Endometrial microvascular endothelial cells (primary cell): Measurements from ENCODE around the gene PTX4. TPM values are rescaled to one million over a fixed set of nuclear protein-coding genes. Genes with fewer than 3 reads are reported as not detected.

Experiments
- in situ Hi-C: cut with HindIII; loops from 2 replicates; pipeline ENCODE4 v1.10.0; 2017; ENCODE audit warnings: low sequenced_read_pairs, low pct_unique_long_range_greater_than_20kb; ENCODE audit errors: inconsistent ontology term
- total RNA-seq: library from RNA; depleted of rRNA; stranded (reverse); fragments of >200 nt; gene quantifications from one replicate; pipeline ENCODE4 v1.2.3, GENCODE V29; 2015; ENCODE audit errors: inconsistent ontology term

PTX4 gene
- total RNA-seq, 1 donor from 2014 or later, result 2.3 TPM

GRCh38 chr16:1526608-1527555 is 38.1 kb upstream of the PTX4 start:
- in situ Hi-C loops, result no loop called here

DNA sequence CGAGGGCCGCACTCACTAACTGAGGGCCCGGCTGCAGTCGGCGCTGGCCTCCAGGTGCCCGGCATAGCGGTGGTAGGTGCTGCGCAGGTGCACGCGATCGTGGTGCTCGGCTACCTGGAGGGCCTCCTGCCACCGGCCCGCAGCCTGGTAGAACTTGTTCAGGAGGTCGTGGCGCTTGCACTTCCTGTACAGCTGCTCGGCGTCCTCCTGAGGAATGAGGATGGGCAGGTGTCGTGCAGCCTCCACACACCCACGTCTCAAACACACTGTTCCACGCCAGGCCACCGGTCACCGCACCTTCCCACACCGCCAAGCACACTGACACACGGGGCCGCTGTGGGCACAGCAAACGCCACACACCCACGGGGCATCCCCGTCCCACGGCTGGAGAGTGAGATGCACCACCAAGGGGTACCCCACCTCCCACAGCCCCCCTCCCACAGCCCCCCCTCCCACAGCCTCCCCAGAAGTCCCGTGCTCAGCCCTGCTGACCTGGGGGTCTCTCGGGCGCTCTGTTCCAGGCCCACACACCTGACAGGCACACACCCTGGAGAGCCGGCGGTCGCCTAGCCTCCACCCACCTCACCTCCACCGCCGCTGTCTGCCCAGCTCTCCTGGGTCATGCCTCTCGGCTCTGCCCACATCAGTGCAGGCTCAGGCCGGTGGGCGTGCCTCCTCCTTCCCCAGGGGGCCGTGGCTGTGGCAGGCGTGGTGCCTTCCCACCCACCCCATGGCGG is 37.3 kb upstream of the PTX4 start:
- in situ Hi-C loops, result no loop called here

GRCh38 chr16:1524366-1524765 is 35.6 kb upstream of the PTX4 start:
- in situ Hi-C loops, result no loop called here

- in situ Hi-C loops, result no loop called here
Observed at GRCh38 chr16:1523581-1524245, 35.0 kb upstream of the PTX4 start.

- in situ Hi-C loops, result no loop called here
Observed at GRCh38 chr16:1520461-1520860, 31.7 kb upstream of the PTX4 start.

- in situ Hi-C loops, result no loop called here
Observed at GRCh38 chr16:1519831-1520230, 31.1 kb upstream of the PTX4 start.

DNA sequence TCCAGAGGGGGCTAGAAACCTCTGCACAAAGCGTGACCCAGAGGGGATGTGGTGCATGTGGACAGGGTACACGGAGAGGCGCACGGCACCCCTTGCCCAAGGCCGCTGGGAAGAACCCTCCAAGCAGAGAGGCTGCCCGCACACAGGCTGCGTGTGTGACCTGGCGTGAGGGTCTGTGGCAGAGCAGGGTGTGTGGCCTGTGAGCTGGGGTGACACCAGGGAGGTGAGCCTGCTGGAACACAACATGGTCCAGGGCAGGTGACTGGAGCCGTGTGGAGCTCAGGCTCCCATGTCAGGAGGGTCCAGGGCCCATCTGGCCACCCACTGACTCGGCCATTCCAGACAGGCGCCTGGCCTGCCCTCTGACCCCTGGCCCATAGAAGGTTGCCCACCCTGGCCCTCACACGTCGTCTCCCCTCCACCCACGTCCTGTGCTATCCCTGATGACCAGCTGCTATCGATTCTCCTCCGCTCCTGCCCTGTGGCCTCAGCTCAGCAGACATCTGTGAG is 29.9 kb upstream of the PTX4 start:
- in situ Hi-C loops, result no loop called here

DNA sequence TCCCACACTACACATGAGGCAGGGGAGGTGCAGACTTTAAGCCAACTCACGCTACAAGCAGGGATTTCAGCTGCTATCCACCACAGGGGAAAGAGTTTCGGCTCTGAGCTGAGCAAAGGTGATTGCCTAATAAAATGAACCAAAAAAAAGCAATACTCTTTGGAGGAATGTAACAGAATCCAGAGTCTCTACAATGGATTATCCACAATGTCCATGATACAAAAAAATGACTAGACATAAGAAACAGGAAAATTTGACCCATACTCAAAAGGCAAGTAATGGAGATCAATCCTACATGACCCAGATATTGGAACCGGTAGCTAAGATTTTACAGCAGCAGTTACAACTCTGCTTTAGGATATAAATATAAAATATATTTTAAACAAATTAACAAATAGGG is 25.8 kb upstream of the PTX4 start:
- in situ Hi-C loops, result no loop called here

DNA sequence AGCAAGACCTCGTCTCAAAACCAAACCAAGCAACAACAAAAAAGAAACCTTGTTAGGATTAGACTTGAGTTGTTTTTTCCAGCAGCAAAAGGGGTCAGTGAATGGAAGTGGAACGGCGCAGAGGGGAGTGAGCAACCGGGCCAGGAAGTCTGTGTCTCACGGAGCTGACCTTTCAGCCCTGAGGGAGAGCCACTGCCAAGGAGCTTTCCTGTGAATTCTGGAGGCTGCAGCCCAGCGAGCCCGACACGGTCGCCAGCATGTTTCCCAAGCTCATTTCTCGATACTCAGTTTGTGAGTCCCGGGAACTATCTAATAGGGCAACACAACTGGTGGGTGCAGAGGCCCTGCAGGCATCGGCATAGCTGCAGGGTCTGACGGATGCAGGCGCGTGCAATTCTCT is 24.0 kb upstream of the PTX4 start:
- in situ Hi-C loops, result no loop called here

GRCh38 chr16:1511662-1512569 is 23.2 kb upstream of the PTX4 start:
- in situ Hi-C loops, result no loop called here

DNA sequence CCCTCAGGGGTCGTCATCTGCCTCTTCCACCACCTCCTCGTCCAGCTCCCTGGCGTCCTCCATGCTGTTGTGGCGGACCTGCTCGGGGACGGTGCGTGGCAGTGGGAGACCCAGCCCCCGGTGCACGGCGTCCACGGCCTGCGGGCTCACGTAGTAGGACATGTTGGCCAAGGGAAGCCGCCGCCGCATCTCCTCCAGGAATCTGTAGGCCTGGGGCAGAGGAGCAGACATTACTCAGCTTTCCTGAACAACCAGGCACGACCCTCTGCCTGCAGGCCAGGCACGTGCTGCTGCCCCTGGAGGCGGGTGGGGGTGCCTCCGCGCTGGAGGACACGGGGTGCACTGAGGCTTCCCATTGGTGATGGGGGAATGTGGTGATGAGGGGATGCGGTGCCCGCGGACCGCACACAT is 22.2 kb upstream of the PTX4 start:
- in situ Hi-C loops, result no loop called here

GRCh38 chr16:1510272-1510671 is 21.5 kb upstream of the PTX4 start:
- in situ Hi-C loops, result no loop called here

DNA sequence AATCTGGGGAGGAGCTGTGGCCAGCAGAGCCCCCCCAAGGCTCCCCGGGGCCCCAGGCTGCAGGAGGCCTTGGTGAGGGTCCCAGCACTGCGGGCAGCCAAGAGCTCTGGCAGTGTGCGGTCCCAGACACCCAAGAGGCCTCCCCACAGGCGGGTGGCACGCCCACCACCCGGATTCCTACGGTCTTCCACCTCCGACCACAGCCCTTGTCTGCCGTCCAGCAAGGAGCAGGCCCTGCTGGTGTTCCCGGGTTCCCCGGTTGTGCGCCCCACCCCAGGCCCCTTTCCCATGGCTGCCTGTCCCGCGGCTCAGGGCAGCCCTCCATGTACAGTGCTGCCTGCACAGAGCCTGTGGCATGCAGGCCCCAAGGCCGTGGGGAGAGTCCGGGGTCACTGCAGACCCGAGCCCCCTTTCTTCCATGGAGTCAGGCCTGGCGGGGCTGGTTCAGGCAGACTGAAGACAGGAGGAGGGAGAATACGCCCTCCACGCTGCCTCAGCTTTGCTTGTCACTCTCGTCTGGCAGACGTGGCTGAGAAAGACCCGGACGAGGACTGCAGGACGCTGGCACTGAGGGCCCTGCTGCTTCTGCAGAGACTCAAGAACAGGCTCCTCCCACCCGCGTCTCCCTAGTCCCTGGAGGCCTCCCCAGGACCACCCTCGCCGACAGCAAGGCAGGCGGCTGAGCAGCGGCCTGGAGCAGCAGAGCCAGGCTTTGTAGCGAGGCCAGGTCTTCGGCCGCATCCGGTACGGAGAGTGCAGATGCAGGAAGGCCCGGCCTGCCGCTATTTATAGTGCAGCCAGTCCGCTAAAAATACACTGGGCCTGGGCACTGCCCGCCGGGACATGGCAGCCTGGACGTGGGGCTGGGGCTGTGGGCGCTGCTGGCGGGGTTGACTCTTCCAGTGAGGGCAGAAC is 20.8 kb upstream of the PTX4 start:
- in situ Hi-C loops, result no loop called here

- in situ Hi-C loops, result no loop called here
Observed at GRCh38 chr16:1508494-1509187, 19.9 kb upstream of the PTX4 start.

DNA sequence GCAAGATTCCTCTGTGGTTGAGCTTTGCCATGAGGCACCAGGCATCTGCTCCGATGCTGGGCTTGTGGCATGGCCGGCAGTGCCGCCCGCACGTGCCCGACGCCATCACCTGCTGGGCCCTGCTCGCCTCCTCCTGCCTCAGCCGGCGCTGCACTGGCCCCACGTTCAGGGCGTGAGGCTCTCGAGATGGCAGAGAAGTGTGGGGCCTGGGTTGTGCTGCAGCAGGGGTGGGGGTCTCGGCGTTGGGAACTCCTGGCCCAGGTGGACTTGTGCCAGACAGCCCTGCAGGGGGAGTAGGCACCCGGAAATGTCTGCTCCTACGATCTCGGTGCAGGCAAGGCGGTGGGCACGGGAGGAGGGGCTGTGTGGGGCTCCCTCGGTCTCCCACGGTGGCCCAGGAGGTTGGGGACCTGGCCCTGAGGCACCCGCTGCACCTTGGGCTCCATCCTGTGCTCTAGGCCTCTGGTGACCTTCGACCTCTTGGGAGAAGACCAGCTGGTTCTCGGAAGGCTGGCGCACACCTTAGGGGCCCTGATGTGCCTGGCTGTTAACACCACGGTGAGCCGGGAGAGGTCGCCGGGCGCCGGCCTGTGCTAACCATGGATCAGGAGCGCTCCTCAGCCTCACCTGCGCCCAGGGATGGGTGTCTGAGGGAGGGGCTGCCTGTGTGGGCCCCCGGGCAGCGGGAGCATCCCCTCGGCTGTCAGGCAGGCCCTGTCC is 17.9 kb upstream of the PTX4 start:
- in situ Hi-C loops, result no loop called here

DNA sequence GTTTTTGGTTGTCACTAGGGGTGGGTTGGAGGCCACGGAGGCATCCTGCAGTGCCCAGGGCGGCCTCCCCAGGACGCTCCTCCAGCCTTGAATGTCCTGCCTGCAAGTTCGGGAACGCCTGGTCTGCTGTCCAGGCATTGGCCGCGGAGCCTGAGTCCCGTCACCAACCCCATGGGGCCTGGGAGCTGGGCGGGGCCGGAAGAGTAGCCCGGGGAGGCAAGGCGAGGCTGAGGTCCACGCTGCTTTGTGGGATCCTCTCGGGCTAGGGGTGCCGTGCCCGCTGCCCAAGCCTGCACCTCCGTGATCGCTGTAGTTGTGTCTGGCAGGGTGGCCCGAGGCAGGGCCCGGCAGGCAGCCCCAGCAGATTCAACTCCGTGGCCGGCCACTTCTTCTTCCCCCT is 17.2 kb upstream of the PTX4 start:
- in situ Hi-C loops, result no loop called here
